ENCODE results near the gene DGCR2.
"Not testable (repeated sequence)": the region's sequence is repeated elsewhere in the genome, so short reads cannot be mapped to it uniquely, and the experiment has no call there.

DGCR2 gene

DNA sequence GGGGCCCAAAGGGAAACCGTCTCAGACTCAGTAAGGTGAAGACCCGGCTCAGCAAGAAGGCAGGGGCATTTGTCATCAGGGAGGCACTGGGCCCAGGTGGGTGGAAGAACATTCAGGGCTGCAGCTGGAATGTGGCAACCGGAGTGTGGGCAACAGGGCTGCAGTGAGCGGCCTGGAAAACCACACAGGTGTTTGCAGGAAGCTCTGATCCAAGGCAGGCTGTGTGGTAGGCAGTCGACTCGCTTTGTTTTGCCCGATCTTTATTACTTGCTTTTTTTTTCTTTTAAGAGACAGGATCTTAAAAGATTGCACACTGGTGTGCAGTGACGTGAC, 82.8 kb downstream of the DGCR2 start:
- no peak for DNase-seq

DNA sequence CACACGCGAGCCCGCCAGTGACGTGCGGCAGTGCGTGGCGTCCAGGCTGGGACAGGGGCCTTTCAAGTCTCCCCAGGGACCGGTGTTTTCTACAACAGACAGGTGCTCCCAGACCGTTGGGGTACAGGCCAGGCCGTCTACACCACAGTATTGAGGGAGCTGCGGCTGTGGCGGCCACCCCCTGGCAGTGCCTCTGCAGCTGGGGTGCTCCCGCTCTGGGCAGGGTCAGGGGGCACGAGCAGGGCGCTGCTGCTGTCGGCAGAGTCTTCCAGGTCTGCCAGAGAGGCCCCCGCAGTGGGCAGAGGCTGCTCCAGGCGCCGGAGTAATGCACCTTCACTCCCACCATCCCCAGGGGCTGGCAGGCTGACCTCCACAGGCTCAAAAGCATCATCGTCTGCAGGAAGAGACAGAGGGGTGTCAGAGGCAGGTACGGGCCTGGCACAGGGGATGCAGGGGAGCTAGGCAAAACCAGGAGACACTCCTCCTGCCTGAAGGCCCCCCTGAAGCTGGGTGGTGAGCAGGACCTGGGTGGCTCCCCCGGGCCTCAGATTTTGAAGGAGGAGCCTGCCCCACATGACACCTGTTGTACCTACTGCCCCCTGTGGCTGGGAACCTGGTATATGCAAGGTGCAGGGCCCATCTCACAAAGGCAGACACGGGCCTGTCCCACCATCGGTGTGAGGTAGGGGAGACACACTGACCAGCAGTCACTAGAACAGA, 83.3 kb downstream of the DGCR2 start:
- DNase-seq: no peak

- DNase-seq: no peak
These were observed 84.1 kb downstream of the DGCR2 start for GRCh38 chr22:19038164-19038546.

GRCh38 chr22:19037282-19038163, 84.7 kb downstream of the DGCR2 start:
- DNase-seq: no peak

DNA sequence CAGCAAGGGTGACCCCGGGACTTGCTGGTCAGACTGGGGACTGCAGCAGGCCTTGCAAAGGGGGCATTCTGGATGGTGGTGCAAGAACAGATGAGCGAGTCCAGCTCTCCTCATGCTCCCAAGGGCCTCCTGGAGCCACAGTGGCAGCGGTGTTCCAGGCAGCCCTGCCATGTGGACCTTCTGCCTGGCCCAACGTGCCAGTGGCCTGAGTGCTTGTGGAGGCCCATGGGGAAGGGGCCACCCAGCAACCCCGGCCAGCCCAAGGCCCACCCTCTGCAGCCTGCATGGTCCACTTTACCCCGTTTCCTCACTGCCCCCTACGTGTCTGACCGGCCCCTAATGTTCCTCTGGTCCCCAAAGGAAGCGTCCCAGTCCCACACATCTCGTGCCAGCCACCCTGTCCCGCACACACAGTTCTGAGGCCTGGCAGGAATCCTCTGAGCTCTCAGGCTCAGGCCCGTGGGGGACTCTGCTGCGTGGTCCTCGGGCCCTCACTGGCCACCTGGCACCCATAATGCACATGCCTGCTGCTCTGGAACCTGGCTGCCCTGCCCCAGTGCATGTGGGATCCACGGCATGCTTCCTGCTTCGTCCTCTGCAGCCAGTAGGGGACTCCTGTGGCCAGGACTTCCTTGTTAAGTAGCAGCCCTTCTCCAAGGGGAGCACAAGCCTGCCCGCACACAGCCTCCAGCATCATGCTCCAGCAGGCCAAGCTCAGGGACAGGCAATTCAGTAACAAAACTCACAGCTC, 85.5 kb downstream of the DGCR2 start:
- no peak for DNase-seq

DNA sequence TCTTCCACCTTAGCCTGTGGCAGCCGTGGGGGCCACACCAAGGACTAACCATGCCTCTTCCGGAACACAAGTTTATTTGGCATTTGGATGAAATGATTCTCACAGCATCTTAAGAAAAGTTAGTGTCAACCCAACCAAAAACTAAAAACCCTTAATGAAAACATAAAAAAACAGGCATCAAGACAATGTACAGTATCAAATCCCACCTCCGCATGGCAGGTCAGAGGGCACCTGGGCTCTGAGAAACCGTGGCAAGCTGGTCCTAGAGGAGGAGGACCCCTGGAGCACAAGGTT, 86.0 kb downstream of the DGCR2 start:
- DNase-seq: no peak

DNA sequence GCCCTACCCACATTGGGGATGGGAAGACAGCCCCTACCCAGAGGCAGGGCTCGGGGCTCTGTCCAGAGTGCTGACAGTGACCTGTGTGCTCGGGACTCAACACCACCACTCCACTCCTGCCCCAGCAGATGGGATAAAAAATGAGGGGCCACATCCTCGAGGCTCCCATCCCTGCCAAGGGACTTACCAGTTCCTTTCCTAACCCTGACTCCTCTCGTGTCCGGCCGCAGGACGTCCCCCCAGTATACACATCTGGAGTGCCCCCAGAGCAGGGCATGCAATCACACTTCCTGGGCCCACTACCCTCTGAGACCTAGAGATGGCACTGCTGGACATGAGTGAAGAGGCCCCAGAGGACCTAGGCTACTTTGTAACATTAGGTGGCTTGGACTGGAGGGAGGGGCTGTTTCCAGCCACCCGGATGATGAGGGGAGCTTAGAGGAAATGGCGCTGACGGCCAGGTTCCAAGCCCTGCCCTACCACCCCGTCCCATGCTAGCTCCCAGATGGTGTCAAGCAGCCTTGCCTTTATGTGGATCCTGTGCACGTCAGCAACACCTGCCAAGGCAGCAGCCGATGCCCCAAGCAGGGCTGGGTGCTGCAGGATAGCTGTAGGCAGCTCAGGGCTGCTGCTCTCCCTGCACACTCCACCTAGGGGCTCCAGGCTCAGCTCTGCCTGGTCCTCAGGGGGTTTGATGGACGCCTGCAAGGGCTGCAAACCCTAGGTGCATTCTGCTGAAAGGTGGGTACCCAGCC, 86.6 kb downstream of the DGCR2 start:
- no peak for DNase-seq

DNA sequence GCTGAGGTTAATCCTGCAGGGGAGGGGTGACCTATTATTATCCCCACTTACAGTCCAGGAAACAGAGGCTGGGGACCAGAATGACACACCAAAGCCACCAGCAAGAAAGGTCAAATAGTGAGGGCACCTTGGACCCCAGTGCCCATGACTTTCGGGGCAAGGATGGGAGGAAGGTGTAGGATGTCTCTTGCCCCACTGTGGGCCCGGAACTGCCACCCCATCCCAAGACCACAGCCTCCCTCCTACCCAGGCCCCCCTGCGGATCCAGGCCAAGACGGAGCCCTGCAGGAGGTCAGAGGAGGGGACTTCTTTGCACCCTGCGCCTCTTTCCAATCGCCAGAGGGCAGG, 87.1 kb downstream of the DGCR2 start:
- not testable (repeated sequence) for DNase-seq

DNA sequence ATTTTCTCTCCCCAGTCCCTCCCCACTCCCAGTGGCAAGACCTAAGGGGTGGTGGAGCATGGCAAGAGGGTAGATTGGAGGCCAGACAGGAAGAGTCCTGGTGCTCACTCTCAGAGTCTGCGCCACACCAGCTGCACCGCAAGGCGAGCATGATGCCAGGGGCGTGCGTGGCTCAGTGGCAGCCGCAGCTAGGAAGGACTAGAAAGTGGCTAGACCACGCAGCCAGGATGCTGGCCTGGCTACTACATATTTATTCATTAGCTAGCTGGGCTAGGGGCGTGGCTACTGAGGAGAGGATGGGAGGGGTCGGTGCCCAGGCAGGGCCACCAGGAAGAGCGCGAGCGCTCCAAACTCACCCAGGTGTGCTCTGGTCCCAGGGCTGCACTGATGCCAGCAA, 87.5 kb downstream of the DGCR2 start:
- not testable (repeated sequence) for DNase-seq

GRCh38 chr22:19034031-19034723, 88.0 kb downstream of the DGCR2 start:
- DNase-seq: not testable (repeated sequence)

- DNase-seq: not testable (repeated sequence)
These were observed 88.7 kb downstream of the DGCR2 start for GRCh38 chr22:19033568-19033905.

GRCh38 chr22:19032898-19033567, 89.2 kb downstream of the DGCR2 start:
- DNase-seq: not testable (repeated sequence)

DNA sequence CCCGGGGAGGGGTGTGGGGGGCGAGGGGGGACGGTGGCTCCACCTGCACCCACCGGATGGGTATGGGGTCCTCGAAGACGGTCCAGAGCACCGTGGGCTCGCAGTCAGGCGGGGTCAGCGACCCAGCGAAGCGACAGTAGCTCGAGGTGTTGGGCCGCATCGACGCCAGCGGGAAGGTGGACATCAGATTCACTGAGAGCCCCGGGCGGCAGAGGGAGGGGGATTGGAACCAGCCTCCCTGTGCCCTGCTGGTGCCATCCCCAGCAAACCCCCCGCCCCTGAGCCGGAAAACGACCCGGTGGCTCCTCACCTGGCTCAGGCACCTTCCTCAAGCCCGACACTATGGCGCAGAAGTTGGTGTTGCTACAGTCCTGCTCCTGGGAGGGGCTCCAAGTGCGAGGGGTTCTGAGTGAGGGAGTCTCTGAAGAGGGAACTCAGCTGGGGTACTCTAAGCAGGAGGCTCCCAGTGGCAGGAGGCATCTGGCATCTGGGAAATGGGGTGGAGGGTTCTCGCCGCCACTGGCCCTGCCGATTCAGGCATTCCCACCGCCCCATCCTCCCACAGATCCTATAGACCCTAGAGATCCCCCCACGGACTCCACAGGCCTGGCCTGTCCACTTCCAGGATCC, 89.9 kb downstream of the DGCR2 start:
- not testable (repeated sequence) for DNase-seq

DNA sequence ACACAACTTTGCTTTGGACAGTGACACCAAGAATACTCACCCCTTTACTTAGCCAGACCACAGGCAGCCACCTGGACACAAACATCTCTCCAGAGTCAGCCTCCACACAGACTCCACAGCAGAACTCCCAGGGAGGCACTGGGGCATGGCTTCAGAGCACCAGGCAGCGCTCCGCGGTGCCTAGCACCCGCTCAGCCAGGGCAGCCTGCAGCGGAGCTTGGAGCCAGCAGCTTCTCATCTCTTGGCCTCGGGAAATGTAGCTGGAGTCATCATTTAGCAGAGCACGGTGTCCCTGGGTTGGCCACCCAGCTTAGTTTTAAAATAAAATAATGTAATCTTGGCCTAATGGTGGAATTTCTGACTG, 91.3 kb downstream of the DGCR2 start:
- DNase-seq: not testable (repeated sequence)

DNA sequence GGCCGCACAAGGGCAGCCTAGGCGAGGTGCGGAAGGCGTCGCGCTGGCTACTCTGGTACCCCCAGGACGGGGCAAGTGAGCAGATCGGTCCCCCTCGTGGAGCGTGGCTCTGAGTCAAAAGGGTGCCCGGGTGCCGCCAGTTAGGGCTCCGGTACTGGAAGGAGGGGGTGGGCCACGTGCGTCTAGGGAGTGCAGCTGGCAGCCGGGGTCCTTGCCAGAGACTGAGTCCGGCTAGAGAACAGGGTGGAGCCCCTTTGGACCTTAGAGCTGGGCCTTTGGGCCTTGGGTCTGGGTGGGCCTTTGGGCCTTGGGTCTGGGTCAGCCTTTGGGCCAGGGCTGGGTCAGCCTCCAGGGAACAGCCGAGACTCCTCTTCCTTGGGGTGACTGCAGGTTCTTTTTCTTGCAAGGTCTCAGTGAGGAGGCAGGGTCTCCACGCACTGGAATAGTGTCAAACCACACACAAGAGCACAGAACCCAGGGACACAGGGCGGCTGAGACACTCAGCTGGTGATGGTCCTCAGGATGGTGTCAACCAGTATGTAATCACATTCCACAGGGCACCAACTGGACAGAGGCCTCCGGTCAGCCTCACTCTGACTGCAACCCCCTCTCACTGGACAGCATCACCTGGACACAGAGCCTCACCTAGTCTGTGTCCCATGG, 91.9 kb downstream of the DGCR2 start:
- not testable (repeated sequence) for DNase-seq

GRCh38 chr22:19029113-19030103, 92.8 kb downstream of the DGCR2 start:
- not testable (repeated sequence) for DNase-seq

- not testable (repeated sequence) for DNase-seq
These were observed 94.2 kb downstream of the DGCR2 start for GRCh38 chr22:19028060-19028455.

- DNase-seq: not testable (repeated sequence)
These were observed 94.7 kb downstream of the DGCR2 start for GRCh38 chr22:19027371-19028059.

DNA sequence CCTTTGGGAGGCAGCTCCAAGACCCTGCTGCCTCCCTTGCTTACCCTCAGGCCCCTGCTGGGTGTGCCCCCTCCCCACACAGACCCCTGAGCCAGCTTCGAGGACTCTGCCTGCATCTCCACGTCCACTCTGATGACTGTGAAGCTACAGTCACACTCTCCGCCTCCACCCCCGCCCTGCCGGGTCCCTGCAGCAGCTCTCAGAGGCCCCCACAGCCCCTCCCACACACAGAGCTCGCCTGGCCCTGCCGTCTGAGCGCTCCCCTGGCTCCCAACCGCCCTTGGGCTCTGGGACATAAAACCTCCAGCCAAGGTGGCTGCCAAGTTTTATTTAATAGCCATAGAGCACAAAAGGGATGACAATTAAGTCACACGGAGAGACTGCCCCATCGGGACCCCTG, 96.1 kb downstream of the DGCR2 start:
- not testable (repeated sequence) for DNase-seq
